SK-N-SH treated with all-trans-retinoic acid at 6 μM for 48 hours (cell line): ENCODE measurements around the gene LRRC23.
A peak's percentile ranks its signal among the peaks of the same experiment; 100 is the strongest.

Source experiments
- ATAC-seq: fragments of 200-7000 bp; cut with Tn5 transposase; 3 replicates; pipeline ENCODE4 v1.9.1; 2020; ENCODE audit warnings: mild to moderate bottlenecking, moderate library complexity
- ARNTL ChIP-seq: fragments of 450-650 bp; formaldehyde crosslinking; IDR thresholded peaks from 2 replicates; pipeline ENCODE4 v1.5.0; 2020; ENCODE audit warnings: low read depth, mild to moderate bottlenecking, moderate library complexity, borderline replicate concordance
- BACH2 ChIP-seq: fragments of 250-450 bp; sonication (Bioruptor Pico); IDR thresholded peaks from 2 replicates; pipeline ENCODE4 v1.9.0; 2021; ENCODE audit warnings: mild to moderate bottlenecking, borderline replicate concordance
- CREB5 ChIP-seq: fragments of 250-450 bp; sonication (Bioruptor Pico); IDR thresholded peaks from 2 replicates; pipeline ENCODE4 v1.5.1; 2020; ENCODE audit warnings: low read depth, mild to moderate bottlenecking, moderate library complexity
- CSDC2 ChIP-seq: fragments of 250-450 bp; sonication (Bioruptor Pico); IDR thresholded peaks from 2 replicates; pipeline ENCODE4 v1.5.0; 2020; ENCODE audit warnings: mild to moderate bottlenecking, moderate library complexity
- GLIS3 ChIP-seq: fragments of 250-450 bp; sonication (Bioruptor Pico); IDR thresholded peaks from 2 replicates; pipeline ENCODE4 v1.5.0; 2020; ENCODE audit warnings: mild to moderate bottlenecking, moderate library complexity
- ISL1 ChIP-seq: fragments of 250-450 bp; sonication (Bioruptor Pico); IDR thresholded peaks from 2 replicates; pipeline ENCODE4 v2.1.2; 2022; ENCODE audit warnings: mild to moderate bottlenecking, moderate library complexity
- OSR1 ChIP-seq: fragments of 250-450 bp; sonication (Bioruptor Pico); IDR thresholded peaks from 2 replicates; pipeline ENCODE4 v1.8.0; 2022; ENCODE audit warnings: moderate library complexity, mild to moderate bottlenecking, inconsistent platforms
- PATZ1 ChIP-seq: fragments of 250-450 bp; sonication (Bioruptor Pico); IDR thresholded peaks from 2 replicates; pipeline ENCODE4 v1.8.0; 2020; ENCODE audit warnings: mild to moderate bottlenecking, moderate library complexity, borderline replicate concordance
- POU6F1 ChIP-seq: fragments of 250-450 bp; sonication (Bioruptor Pico); IDR thresholded peaks from 2 replicates; pipeline ENCODE4 v1.8.0; 2021; ENCODE audit warnings: low read depth, mild to moderate bottlenecking, moderate library complexity, borderline replicate concordance
- RARB ChIP-seq: fragments of 250-450 bp; sonication (Bioruptor Pico); IDR thresholded peaks from 2 replicates; pipeline ENCODE4 v1.8.0; 2021; ENCODE audit warnings: mild to moderate bottlenecking, moderate library complexity
- TCF4 ChIP-seq: fragments of 250-450 bp; sonication (Bioruptor Pico); IDR thresholded peaks from 2 replicates; pipeline ENCODE4 v1.8.0; 2021; ENCODE audit warnings: mild to moderate bottlenecking, moderate library complexity, borderline replicate concordance
- TOX ChIP-seq: fragments of 250-450 bp; sonication (Bioruptor Pico); IDR thresholded peaks from 2 replicates; pipeline ENCODE4 v1.8.0; 2021; ENCODE audit warnings: mild to moderate bottlenecking, moderate library complexity, borderline replicate concordance
- ZC3H10 ChIP-seq: fragments of 250-450 bp; sonication (Bioruptor Pico); IDR thresholded peaks from 2 replicates; pipeline ENCODE4 v1.5.1; 2021; ENCODE audit warnings: mild to moderate bottlenecking, moderate library complexity
- ZNF70 ChIP-seq: fragments of 450-650 bp; formaldehyde crosslinking; IDR thresholded peaks from 2 replicates; pipeline ENCODE4 v1.5.0; 2020; ENCODE audit warnings: mild to moderate bottlenecking, moderate library complexity
- ZNF8 ChIP-seq: fragments of 450-650 bp; formaldehyde crosslinking; IDR thresholded peaks from 2 replicates; pipeline ENCODE4 v1.5.0; 2020; ENCODE audit warnings: mild to moderate bottlenecking, moderate library complexity
- TF ChIP-seq, protein P1 (sequence below): fragments of 250-450 bp; sonication (Bioruptor Pico); IDR thresholded peaks from 2 replicates; pipeline ENCODE4 v1.5.0; 2020; ENCODE audit warnings: mild to moderate bottlenecking, moderate library complexity
- TF ChIP-seq, protein P2 (sequence below): fragments of 250-450 bp; sonication (Bioruptor Pico); IDR thresholded peaks from 2 replicates; pipeline ENCODE4 v1.5.1; 2021; ENCODE audit warnings: mild to moderate bottlenecking, moderate library complexity

The LRRC23 gene

GRCh38 chr12:6914947-6915788, 10.5 kb downstream of the LRRC23 start:
- ATAC-seq: peak; percentile 44

GRCh38 chr12:6915789-6916285, 11.2 kb downstream of the LRRC23 start:
- TF ChIP-seq RARB (CRISPR knock-in tag) (no peak), OSR1 (CRISPR knock-in tag) (no peak), TOX (CRISPR knock-in tag) (no peak)
- TF ChIP-seq, protein P1, sequence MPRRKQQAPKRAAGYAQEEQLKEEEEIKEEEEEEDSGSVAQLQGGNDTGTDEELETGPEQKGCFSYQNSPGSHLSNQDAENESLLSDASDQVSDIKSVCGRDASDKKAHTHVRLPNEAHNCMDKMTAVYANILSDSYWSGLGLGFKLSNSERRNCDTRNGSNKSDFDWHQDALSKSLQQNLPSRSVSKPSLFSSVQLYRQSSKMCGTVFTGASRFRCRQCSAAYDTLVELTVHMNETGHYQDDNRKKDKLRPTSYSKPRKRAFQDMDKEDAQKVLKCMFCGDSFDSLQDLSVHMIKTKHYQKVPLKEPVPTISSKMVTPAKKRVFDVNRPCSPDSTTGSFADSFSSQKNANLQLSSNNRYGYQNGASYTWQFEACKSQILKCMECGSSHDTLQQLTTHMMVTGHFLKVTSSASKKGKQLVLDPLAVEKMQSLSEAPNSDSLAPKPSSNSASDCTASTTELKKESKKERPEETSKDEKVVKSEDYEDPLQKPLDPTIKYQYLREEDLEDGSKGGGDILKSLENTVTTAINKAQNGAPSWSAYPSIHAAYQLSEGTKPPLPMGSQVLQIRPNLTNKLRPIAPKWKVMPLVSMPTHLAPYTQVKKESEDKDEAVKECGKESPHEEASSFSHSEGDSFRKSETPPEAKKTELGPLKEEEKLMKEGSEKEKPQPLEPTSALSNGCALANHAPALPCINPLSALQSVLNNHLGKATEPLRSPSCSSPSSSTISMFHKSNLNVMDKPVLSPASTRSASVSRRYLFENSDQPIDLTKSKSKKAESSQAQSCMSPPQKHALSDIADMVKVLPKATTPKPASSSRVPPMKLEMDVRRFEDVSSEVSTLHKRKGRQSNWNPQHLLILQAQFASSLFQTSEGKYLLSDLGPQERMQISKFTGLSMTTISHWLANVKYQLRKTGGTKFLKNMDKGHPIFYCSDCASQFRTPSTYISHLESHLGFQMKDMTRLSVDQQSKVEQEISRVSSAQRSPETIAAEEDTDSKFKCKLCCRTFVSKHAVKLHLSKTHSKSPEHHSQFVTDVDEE: no peak
- ATAC-seq: no peak

More at GRCh38 chr12:6914947-6915788, 10.5 kb downstream of the LRRC23 start:
- no peak for TF ChIP-seq POU6F1 (CRISPR knock-in tag)
- TF ChIP-seq TCF4 (CRISPR knock-in tag): no peak
- TF ChIP-seq, protein P2, sequence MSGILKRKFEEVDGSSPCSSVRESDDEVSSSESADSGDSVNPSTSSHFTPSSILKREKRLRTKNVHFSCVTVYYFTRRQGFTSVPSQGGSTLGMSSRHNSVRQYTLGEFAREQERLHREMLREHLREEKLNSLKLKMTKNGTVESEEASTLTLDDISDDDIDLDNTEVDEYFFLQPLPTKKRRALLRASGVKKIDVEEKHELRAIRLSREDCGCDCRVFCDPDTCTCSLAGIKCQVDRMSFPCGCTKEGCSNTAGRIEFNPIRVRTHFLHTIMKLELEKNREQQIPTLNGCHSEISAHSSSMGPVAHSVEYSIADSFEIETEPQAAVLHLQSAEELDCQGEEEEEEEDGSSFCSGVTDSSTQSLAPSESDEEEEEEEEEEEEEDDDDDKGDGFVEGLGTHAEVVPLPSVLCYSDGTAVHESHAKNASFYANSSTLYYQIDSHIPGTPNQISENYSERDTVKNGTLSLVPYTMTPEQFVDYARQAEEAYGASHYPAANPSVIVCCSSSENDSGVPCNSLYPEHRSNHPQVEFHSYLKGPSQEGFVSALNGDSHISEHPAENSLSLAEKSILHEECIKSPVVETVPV (CRISPR knock-in tag): no peak
- TF ChIP-seq ZNF8 (CRISPR knock-in tag): no peak
- no peak for TF ChIP-seq BACH2 (CRISPR knock-in tag)
- no peak for TF ChIP-seq ISL1 (CRISPR knock-in tag)
- no peak for TF ChIP-seq OSR1 (CRISPR knock-in tag)
- TF ChIP-seq PATZ1 (CRISPR knock-in tag): no peak

DNA sequence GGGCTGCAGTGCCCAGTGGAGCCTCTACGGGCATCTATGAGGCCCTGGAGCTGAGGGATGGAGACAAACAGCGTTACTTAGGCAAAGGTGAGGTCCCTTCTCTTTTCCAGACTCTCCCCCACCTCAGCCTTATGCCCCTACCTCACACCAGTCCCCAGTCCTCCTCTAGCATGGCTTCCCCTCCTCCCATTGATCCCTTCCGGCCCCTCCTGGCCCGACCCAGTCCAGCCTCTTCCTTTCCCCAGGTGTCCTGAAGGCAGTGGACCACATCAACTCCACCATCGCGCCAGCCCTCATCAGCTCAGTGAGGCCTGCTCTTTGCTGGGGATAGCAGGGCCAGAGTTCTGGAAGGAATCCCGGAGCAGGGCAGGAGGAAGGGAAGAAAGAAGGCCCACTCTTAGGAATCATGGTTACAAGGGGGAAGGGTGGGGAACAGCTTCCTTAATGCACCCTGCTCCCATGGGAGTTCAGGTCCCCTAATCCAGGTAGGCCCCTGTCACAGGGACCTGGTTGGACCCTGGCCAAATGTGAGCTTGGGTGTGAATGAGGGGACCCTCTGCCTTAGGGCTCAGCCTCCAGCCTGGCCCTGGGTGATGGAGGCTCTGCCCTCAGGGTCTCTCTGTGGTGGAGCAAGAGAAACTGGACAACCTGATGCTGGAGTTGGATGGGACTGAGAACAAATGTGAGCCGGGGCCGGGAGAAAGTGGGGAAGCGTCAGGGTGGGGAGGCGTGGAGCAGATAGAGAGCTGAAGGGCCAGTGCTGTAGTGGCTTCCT, 12.0 kb downstream of the LRRC23 start:
- ATAC-seq: no peak
- TF ChIP-seq TCF4 (CRISPR knock-in tag): no peak
- no peak for TF ChIP-seq ISL1 (CRISPR knock-in tag)
- no peak for TF ChIP-seq GLIS3 (CRISPR knock-in tag)
- no peak for TF ChIP-seq ARNTL (CRISPR knock-in tag)
- TF ChIP-seq OSR1 (CRISPR knock-in tag): no peak

DNA sequence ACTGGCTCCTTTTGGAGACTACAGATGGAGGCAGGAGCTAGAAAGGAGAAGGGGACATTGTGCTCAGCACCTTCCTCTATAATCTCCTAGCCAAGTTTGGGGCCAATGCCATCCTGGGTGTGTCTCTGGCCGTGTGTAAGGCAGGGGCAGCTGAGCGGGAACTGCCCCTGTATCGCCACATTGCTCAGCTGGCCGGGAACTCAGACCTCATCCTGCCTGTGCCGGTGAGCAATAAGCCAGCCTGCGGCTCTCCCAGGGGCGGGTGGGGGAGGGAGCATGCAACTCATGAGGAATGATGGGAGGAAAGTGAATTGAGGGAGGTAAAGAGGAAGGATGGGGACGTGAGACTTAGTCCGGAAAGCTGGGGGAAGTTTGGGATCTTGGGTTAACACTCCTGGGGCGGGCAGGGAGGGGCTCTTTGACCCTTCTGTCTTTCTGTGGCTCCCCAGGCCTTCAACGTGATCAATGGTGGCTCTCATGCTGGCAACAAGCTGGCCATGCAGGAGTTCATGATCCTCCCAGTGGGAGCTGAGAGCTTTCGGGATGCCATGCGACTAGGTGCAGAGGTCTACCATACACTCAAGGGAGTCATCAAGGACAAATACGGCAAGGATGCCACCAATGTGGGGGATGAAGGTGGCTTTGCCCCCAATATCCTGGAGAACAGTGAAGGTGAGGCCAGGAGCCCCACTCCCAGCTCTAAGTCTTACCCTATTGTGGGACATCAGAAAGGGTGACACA, 13.0 kb downstream of the LRRC23 start:
- TF ChIP-seq CREB5 (CRISPR knock-in tag): no peak
- no peak for TF ChIP-seq GLIS3 (CRISPR knock-in tag)
- no peak for TF ChIP-seq TOX (CRISPR knock-in tag)
- TF ChIP-seq CSDC2 (CRISPR knock-in tag): no peak
- no peak for TF ChIP-seq OSR1 (CRISPR knock-in tag)
- TF ChIP-seq RARB (CRISPR knock-in tag): no peak
- TF ChIP-seq ZNF8 (CRISPR knock-in tag): no peak
- no peak for TF ChIP-seq ZC3H10 (CRISPR knock-in tag)
- TF ChIP-seq ZNF70 (CRISPR knock-in tag): no peak
- no peak for TF ChIP-seq ISL1 (CRISPR knock-in tag)
- no peak for ATAC-seq
